ENCODE results near the gene ITPK1.

Gene ITPK1

DNA sequence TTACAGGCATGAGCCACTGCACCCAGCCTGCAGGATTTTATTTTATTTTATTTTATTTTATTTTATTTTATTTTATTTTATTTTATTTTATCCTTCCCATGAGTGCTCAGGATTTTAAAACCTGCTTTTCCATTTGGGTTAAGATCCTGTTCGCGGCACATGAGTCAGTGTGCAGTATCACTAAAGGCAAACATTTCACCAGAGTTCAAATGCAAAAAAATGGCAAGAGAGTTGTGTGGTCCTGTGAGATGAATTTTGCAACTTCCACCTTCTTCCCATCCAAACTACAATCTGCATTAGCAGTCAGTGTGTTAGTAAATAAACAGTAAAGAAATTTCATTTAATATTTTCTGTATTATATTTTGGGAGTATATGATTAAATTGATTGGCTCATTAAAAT, 39.9 kb upstream of the ITPK1 start:
- Histone ChIP-seq H3F3A (ENCODE audit: insufficient read depth, low read length) (no peaks in the 10 kb centered on the region), H3K27me3 (replicated peaks; ENCODE audit: insufficient read depth, low read length) (no peaks in the 10 kb centered on the region), H3K9me3 (replicated peaks; ENCODE audit: insufficient read depth, low read length) (no peaks in the 10 kb centered on the region), H3K79me2 (ENCODE audit: low read length) (no peaks in the 10 kb centered on the region), H2AFZ (ENCODE audit: low read length) (no peak overlapping the region), H3K4me3 (ENCODE audit: low read length) (no peak overlapping the region), H3K4me2 (ENCODE audit: low read depth, low read length) (no peak overlapping the region), H3K9me2 (replicated peaks; ENCODE audit: insufficient read depth, low read length) (no peaks in the 10 kb centered on the region), H3K36me3 (replicated peaks; ENCODE audit: insufficient read depth, low read length) (no peaks in the 10 kb centered on the region), H3K4me1 (ENCODE audit: low read length) (no peaks in the 10 kb centered on the region), H4K20me1 (ENCODE audit: insufficient read depth, low read length) (no peaks in the 10 kb centered on the region), H3K27ac (ENCODE audit: low read length) (no peak overlapping the region), H3K9ac (ENCODE audit: low read length) (no peak overlapping the region)
- TF ChIP-seq EZH2phosphoT487 (IDR thresholded peaks at IDR 0.05; ENCODE audit: low read length) (no peak), EZH2 (optimal IDR thresholded peaks at IDR 0.05; ENCODE audit: low read depth, low read length) (no peak)
- TF ChIP-seq, protein P1, sequence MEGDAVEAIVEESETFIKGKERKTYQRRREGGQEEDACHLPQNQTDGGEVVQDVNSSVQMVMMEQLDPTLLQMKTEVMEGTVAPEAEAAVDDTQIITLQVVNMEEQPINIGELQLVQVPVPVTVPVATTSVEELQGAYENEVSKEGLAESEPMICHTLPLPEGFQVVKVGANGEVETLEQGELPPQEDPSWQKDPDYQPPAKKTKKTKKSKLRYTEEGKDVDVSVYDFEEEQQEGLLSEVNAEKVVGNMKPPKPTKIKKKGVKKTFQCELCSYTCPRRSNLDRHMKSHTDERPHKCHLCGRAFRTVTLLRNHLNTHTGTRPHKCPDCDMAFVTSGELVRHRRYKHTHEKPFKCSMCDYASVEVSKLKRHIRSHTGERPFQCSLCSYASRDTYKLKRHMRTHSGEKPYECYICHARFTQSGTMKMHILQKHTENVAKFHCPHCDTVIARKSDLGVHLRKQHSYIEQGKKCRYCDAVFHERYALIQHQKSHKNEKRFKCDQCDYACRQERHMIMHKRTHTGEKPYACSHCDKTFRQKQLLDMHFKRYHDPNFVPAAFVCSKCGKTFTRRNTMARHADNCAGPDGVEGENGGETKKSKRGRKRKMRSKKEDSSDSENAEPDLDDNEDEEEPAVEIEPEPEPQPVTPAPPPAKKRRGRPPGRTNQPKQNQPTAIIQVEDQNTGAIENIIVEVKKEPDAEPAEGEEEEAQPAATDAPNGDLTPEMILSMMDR (IDR thresholded peaks at IDR 0.05; ENCODE audit: low read length): no peak
- no peak for DNase-seq

GRCh38 chr14:93153121-93153520, 37.4 kb upstream of the ITPK1 start:
- TF ChIP-seq EZH2phosphoT487 (IDR thresholded peaks at IDR 0.05; ENCODE audit: low read length) (no peak), EZH2 (optimal IDR thresholded peaks at IDR 0.05; ENCODE audit: low read depth, low read length) (no peak)
- TF ChIP-seq, protein P1 (IDR thresholded peaks at IDR 0.05; ENCODE audit: low read length): no peak
- no peaks in the 10 kb centered on the region for H3K9me2 ChIP-seq (replicated peaks; ENCODE audit: insufficient read depth, low read length)
- H3K9ac ChIP-seq (ENCODE audit: low read length): no peak overlapping the region
- no peak overlapping the region for H3K4me2 ChIP-seq (ENCODE audit: low read depth, low read length)
- H3K4me1 ChIP-seq (ENCODE audit: low read length): no peaks in the 10 kb centered on the region
- no peaks in the 10 kb centered on the region for H3K9me3 ChIP-seq (replicated peaks; ENCODE audit: insufficient read depth, low read length)
- H3K79me2 ChIP-seq (ENCODE audit: low read length): no peaks in the 10 kb centered on the region
- no peak for DNase-seq
- no peaks in the 10 kb centered on the region for H3K27me3 ChIP-seq (replicated peaks; ENCODE audit: insufficient read depth, low read length)
- no peak overlapping the region for H3K27ac ChIP-seq (ENCODE audit: low read length)
- H4K20me1 ChIP-seq (ENCODE audit: insufficient read depth, low read length): no peaks in the 10 kb centered on the region
- no peak overlapping the region for H2AFZ ChIP-seq (ENCODE audit: low read length)
- no peaks in the 10 kb centered on the region for H3K36me3 ChIP-seq (replicated peaks; ENCODE audit: insufficient read depth, low read length)
- H3F3A ChIP-seq (ENCODE audit: insufficient read depth, low read length): no peaks in the 10 kb centered on the region
- H3K4me3 ChIP-seq (ENCODE audit: low read length): no peak overlapping the region

- Histone ChIP-seq H3K4me2 (ENCODE audit: low read depth, low read length) (0 out of 2 replicates have a peak overlapping the region, but pooled peaks have one; percentile 24), H3K4me3 (ENCODE audit: low read length) (no peak overlapping the region), H3K4me1 (ENCODE audit: low read length) (no peaks in the 10 kb centered on the region), H3K27ac (ENCODE audit: low read length) (no peak overlapping the region), H4K20me1 (ENCODE audit: insufficient read depth, low read length) (no peaks in the 10 kb centered on the region), H3K79me2 (ENCODE audit: low read length) (no peaks in the 10 kb centered on the region), H3K9me3 (replicated peaks; ENCODE audit: insufficient read depth, low read length) (no peaks in the 10 kb centered on the region), H3K27me3 (replicated peaks; ENCODE audit: insufficient read depth, low read length) (no peaks in the 10 kb centered on the region), H2AFZ (ENCODE audit: low read length) (no peak overlapping the region), H3K9ac (ENCODE audit: low read length) (no peak overlapping the region), H3F3A (ENCODE audit: insufficient read depth, low read length) (no peaks in the 10 kb centered on the region), H3K9me2 (replicated peaks; ENCODE audit: insufficient read depth, low read length) (no peaks in the 10 kb centered on the region), H3K36me3 (replicated peaks; ENCODE audit: insufficient read depth, low read length) (no peaks in the 10 kb centered on the region)
- TF ChIP-seq, protein P1 (IDR thresholded peaks at IDR 0.05; ENCODE audit: low read length): no peak
- no peak for TF ChIP-seq EZH2phosphoT487 (IDR thresholded peaks at IDR 0.05; ENCODE audit: low read length)
- no peak for DNase-seq
Measured at GRCh38 chr14:93150227-93151208, 34.8 kb upstream of the ITPK1 start.
